ENCODE results near the gene CYP8B1.

CYP8B1 gene

GRCh38 chr3:42853739-42854302 is 21.9 kb downstream of the CYP8B1 start:
- DNase-seq = no peak

GRCh38 chr3:42853056-42853455 is 22.6 kb downstream of the CYP8B1 start:
- DNase-seq = no peak

- no peak for DNase-seq
Measured at GRCh38 chr3:42852441-42852840, 23.2 kb downstream of the CYP8B1 start.

- DNase-seq = no peak
Measured at GRCh38 chr3:42851228-42851834, 24.3 kb downstream of the CYP8B1 start.

- DNase-seq = no peak
Measured at GRCh38 chr3:42850263-42850662, 25.4 kb downstream of the CYP8B1 start.

- DNase-seq = no peak
Measured at GRCh38 chr3:42849017-42849416, 26.7 kb downstream of the CYP8B1 start.

- no peak for DNase-seq
Measured at GRCh38 chr3:42847731-42848130, 27.9 kb downstream of the CYP8B1 start.

- peak in 17 of 51 donors; percentile 3 to 30 (median 9) for DNase-seq
Measured at GRCh38 chr3:42846685-42847522, 28.8 kb downstream of the CYP8B1 start.

GRCh38 chr3:42844815-42845214 is 30.9 kb downstream of the CYP8B1 start:
- no peak for DNase-seq

GRCh38 chr3:42844412-42844713 is 31.3 kb downstream of the CYP8B1 start:
- no peak for DNase-seq

GRCh38 chr3:42843713-42844411 is 31.8 kb downstream of the CYP8B1 start:
- DNase-seq = no peak

- DNase-seq = no peak
Measured at GRCh38 chr3:42841332-42841731, 34.3 kb downstream of the CYP8B1 start.

- peak in 24 of 51 donors; percentile 2 to 63 (median 24) for DNase-seq
Measured at GRCh38 chr3:42839616-42840015, 36.1 kb downstream of the CYP8B1 start.

GRCh38 chr3:42838571-42838970 is 37.1 kb downstream of the CYP8B1 start:
- no peak for DNase-seq

GRCh38 chr3:42836150-42837123 is 39.2 kb downstream of the CYP8B1 start:
- DNase-seq = no peak

- peak in 45 of 51 donors; percentile 3 to 77 (median 38) for DNase-seq
Measured at GRCh38 chr3:42831321-42831713, 44.4 kb downstream of the CYP8B1 start.

- no peak for DNase-seq
Measured at GRCh38 chr3:42830437-42831320, 45.0 kb downstream of the CYP8B1 start.

- DNase-seq = no peak
Measured at GRCh38 chr3:42829628-42830436, 45.8 kb downstream of the CYP8B1 start.

GRCh38 chr3:42829083-42829627 is 46.5 kb downstream of the CYP8B1 start:
- DNase-seq = no peak

Measured in hypothalamus (tissue), 51 donors.